Lower lobe of right lung (tissue), 2 donors: ENCODE measurements around the gene SPTAN1. TPM values are rescaled to one million over a fixed set of nuclear protein-coding genes. Genes with fewer than 3 reads are reported as not detected.

Experiments
- ATAC-seq, 2 donors: fragments of 200-7000 bp; cut with Tn5 transposase; one replicate each; pipeline ENCODE4 v1.9.1; 2020 to 2022; ENCODE audit warnings: mild to moderate bottlenecking in 2 of 2, moderate library complexity in 2 of 2
- DNase-seq: peaks from one replicate; pipeline ENCODE4 v3.0.0-alpha.2; 2020
- H3K27ac ChIP-seq: fragments of 200-600 bp; one replicate; pipeline ENCODE4 v1.8.0; 2022
- H3K27me3 ChIP-seq: fragments of 200-600 bp; one replicate; pipeline ENCODE4 v1.8.0; 2022; ENCODE audit warnings: low read depth
- H3K36me3 ChIP-seq: fragments of 200-600 bp; one replicate; pipeline ENCODE4 v1.8.0; 2022; ENCODE audit warnings: mild to moderate bottlenecking
- H3K4me1 ChIP-seq: fragments of 200-600 bp; one replicate; pipeline ENCODE4 v1.8.0; 2022
- H3K4me3 ChIP-seq: fragments of 200-600 bp; one replicate; pipeline ENCODE4 v1.8.0; 2022; ENCODE audit warnings: mild to moderate bottlenecking
- H3K9me3 ChIP-seq: fragments of 200-600 bp; one replicate; pipeline ENCODE4 v1.8.0; 2022
- intact Hi-C: fragments of 100-400 bp; cut with DNase I; formaldehyde crosslinking; loops from one replicate; pipeline ENCODE4 v1.11.0; 2022
- total RNA-seq: library from RNA; stranded (reverse); fragmentation: NEBNext Ultra II Directional; extraction: Animal tissue kit (Norgen Biotek cat#: 25700); gene quantifications from one replicate; pipeline ENCODE4 v1.2.1, GENCODE V29; 2021
- TF ChIP-seq, protein P1 (sequence below): fragments of 200-600 bp; IDR thresholded peaks from one replicate; pipeline ENCODE4 v1.8.0; 2022; ENCODE audit warnings: antibody characterized with exemption, mild to moderate bottlenecking
- donor health status: DM: no; HTN: yes; CAD: no; lungs with severe emphysema.

Gene SPTAN1
- total RNA-seq, 1 donor from 2014 or later = 305 TPM

DNA sequence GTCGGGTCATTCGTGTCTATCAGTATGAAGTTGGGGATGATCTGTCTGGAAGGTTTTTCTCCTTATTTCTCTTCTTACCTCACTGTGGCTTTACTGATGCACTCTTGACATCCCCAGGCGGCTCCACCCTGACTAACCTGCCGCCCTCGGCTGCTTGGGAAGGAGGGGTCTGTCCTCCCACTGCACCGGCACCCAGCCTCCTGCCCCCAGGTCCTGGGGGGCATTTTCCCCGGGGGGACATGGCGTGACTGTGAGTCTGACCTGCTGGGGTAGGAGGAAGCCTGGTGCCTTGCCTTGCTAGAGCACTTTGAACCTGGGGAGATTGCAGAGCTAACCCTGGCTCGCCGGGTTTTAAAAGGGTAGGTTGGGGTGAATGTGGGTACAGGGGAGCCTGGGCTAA lies 76.7 kb downstream of the SPTAN1 start:
- Histone ChIP-seq H3K27me3 (no peaks in the 10 kb centered on the region), H3K36me3 (peaks cover 100% of the 10 kb centered on the region), H3K4me1 (peaks cover 12% of the 10 kb centered on the region), H3K27ac (no peak overlapping the region), H3K9me3 (no peaks in the 10 kb centered on the region), H3K4me3 (no peak overlapping the region)
- DNase-seq (peak; percentile 30), ATAC-seq (no peak)
- intact Hi-C loops = no loop called here
- TF ChIP-seq, protein P1, sequence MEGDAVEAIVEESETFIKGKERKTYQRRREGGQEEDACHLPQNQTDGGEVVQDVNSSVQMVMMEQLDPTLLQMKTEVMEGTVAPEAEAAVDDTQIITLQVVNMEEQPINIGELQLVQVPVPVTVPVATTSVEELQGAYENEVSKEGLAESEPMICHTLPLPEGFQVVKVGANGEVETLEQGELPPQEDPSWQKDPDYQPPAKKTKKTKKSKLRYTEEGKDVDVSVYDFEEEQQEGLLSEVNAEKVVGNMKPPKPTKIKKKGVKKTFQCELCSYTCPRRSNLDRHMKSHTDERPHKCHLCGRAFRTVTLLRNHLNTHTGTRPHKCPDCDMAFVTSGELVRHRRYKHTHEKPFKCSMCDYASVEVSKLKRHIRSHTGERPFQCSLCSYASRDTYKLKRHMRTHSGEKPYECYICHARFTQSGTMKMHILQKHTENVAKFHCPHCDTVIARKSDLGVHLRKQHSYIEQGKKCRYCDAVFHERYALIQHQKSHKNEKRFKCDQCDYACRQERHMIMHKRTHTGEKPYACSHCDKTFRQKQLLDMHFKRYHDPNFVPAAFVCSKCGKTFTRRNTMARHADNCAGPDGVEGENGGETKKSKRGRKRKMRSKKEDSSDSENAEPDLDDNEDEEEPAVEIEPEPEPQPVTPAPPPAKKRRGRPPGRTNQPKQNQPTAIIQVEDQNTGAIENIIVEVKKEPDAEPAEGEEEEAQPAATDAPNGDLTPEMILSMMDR = no peak

DNA sequence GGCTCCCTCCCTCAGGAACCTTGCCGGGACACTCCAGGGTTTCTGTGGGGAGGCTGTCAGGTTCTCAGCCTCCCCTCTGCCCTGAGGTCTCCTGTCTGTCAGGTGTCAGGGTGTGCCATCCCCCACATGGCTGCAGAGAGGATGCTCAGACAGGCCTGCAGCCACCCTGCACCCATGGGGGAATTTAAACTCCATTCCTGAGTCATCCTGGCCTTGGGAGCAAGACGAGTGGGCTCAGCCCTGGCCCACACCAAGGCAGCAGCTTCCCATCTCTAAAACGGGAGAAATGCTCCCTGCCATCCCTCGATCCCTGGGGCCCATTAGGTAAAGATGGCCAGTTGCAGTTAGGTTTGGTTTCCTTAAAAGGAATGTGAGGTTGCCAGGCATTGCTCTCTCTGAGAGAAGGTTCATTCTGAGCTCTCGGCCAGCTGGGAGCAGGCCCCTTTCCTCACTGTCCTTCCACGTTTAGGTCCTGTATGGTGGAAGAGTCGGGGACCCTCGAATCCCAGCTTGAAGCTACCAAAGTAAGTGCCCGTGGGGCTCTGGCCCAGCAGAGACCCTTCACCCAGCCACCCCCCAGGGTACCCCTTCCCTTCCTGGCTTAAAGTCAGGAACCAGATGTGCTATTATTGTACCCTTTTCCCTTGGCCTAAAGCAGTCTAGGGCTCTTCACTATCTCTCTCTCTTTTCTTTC lies 77.6 kb downstream of the SPTAN1 start:
- intact Hi-C loops = no loop called here
- peaks cover 98% of the 10 kb centered on the region for H3K36me3 ChIP-seq
- H3K4me3 ChIP-seq = no peak overlapping the region
- ATAC-seq (no peak), DNase-seq (peak; percentile 29)
- peaks cover 21% of the 10 kb centered on the region for H3K4me1 ChIP-seq
- no peaks in the 10 kb centered on the region for H3K27me3 ChIP-seq
- TF ChIP-seq, protein P1 = no peak
- no peaks in the 10 kb centered on the region for H3K9me3 ChIP-seq
- no peak overlapping the region for H3K27ac ChIP-seq

DNA sequence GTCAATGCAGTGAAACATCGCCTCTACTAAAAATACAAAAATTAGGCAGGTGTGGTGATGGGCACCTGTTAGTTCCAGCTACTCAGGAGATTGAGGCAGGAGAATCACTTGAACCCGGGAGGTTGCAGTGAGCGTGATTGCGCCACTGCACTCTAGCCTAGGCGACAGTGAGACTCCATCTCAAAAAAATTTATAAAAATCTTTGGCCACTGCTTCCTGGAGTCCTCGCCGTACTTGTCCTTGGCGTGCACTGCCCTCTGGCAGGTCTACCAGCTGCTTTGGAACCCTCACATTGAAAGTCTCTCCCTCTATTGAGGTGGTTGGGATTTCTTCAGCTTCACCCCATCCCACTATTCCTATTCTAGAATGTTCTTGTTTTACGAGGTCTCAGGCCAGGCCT lies 79.2 kb downstream of the SPTAN1 start:
- Histone ChIP-seq H3K9me3 (no peaks in the 10 kb centered on the region), H3K27me3 (no peaks in the 10 kb centered on the region), H3K36me3 (peaks cover 82% of the 10 kb centered on the region), H3K4me1 (peaks cover 36% of the 10 kb centered on the region), H3K27ac (no peak overlapping the region), H3K4me3 (no peak overlapping the region)
- no peak for ATAC-seq
- DNase-seq = peak; percentile 12
- TF ChIP-seq, protein P1 = no peak
- intact Hi-C loops = no loop called here

DNA sequence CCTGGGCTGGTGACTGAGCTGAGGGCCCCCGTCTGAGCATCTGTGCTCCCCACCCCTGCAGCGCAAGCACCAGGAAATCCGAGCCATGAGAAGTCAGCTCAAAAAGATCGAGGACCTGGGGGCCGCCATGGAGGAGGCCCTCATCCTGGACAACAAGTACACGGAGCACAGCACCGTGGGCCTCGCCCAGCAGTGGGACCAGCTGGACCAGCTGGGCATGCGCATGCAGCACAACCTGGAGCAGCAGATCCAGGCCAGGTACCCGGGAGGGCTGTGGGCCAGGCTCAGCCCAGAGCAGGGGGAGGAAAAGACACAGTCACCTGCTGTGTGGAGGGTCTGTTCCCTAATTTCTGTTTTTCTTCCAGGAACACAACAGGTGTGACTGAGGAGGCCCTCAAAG lies 79.7 kb downstream of the SPTAN1 start:
- no peak for ATAC-seq
- no peak overlapping the region for H3K27ac ChIP-seq
- H3K27me3 ChIP-seq = no peaks in the 10 kb centered on the region
- H3K36me3 ChIP-seq = peaks cover 82% of the 10 kb centered on the region
- H3K9me3 ChIP-seq = no peaks in the 10 kb centered on the region
- TF ChIP-seq, protein P1 = no peak
- intact Hi-C loops = no loop called here
- no peak overlapping the region for H3K4me3 ChIP-seq
- peaks cover 40% of the 10 kb centered on the region for H3K4me1 ChIP-seq
- peak; percentile 41 for DNase-seq

DNA sequence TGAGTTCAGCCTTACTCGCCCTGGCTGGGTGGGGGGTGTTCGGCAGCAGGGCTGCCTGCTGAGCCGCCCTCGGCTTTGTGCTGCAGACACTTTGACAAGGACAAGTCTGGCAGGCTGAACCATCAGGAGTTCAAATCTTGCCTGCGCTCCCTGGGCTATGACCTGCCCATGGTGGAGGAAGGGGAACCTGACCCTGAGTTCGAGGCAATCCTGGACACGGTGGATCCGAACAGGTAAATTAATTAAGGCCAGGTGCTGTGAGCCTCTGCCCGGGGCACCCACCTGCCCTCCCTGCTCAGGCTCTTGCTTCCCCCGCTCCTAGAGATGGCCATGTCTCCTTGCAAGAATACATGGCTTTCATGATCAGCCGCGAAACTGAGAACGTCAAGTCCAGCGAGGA lies 80.1 kb downstream of the SPTAN1 start:
- Histone ChIP-seq H3K36me3 (peaks cover 78% of the 10 kb centered on the region), H3K4me1 (peaks cover 40% of the 10 kb centered on the region), H3K27me3 (no peaks in the 10 kb centered on the region), H3K9me3 (no peaks in the 10 kb centered on the region), H3K4me3 (no peak overlapping the region), H3K27ac (no peak overlapping the region)
- TF ChIP-seq, protein P1 = no peak
- peak; percentile 27 for DNase-seq
- intact Hi-C loops = no loop called here
- ATAC-seq = no peak
